H9 (cell line): Measurements from ENCODE around the gene TRIO. TPM values are rescaled to one million over a fixed set of nuclear protein-coding genes. Genes with fewer than 3 reads are reported as not detected.

ENCODE experiments used
- DNase-seq: peaks from one replicate; pipeline ENCODE4 v3.0.0-alpha.2; 2017
- H2AFZ ChIP-seq: one replicate; pipeline ENCODE4 v1.6.1; 2013; ENCODE audit warnings: mild to moderate bottlenecking, low read length, control low read depth, moderate library complexity
- H2AK5ac ChIP-seq: 2 replicates; pipeline ENCODE4 v1.6.1; 2013; ENCODE audit warnings: low read length, control low read depth, mixed read lengths; ENCODE audit not compliant: insufficient read length
- H2BK120ac ChIP-seq: one replicate; pipeline ENCODE4 v1.6.1; 2013; ENCODE audit warnings: low read depth, mild to moderate bottlenecking, low read length, control low read depth, inconsistent platforms; ENCODE audit not compliant: poor library complexity, severe bottlenecking
- H2BK12ac ChIP-seq: 2 replicates; pipeline ENCODE4 v1.6.1; 2013; ENCODE audit warnings: low read length, control low read depth, mixed read lengths, low read depth; ENCODE audit not compliant: insufficient read length
- H2BK15ac ChIP-seq: 2 replicates; pipeline ENCODE4 v1.6.1; 2013; ENCODE audit warnings: low read depth, low read length, control low read depth
- H2BK20ac ChIP-seq: one replicate; pipeline ENCODE4 v1.6.1; 2013; ENCODE audit warnings: low read depth, mild to moderate bottlenecking, low read length, control low read depth, inconsistent platforms; ENCODE audit not compliant: poor library complexity, severe bottlenecking
- H2BK5ac ChIP-seq: 2 replicates; pipeline ENCODE4 v1.6.1; 2013; ENCODE audit warnings: low read length, control low read depth, mixed read lengths; ENCODE audit not compliant: insufficient read length
- H3K14ac ChIP-seq: 2 replicates; pipeline ENCODE4 v1.6.1; 2013; ENCODE audit warnings: low read length, control low read depth; ENCODE audit not compliant: insufficient read depth
- H3K18ac ChIP-seq: 2 replicates; pipeline ENCODE4 v1.6.1; 2013; ENCODE audit warnings: low read depth, mild to moderate bottlenecking, mixed read lengths, low read length, control low read depth; ENCODE audit not compliant: insufficient read length
- H3K23ac ChIP-seq: 2 replicates; pipeline ENCODE4 v1.6.1; 2013; ENCODE audit warnings: low read length, control low read depth, mixed read lengths, low read depth; ENCODE audit not compliant: insufficient read length
- H3K23me2 ChIP-seq: 2 replicates; pipeline ENCODE4 v1.6.1; 2013; ENCODE audit warnings: low read depth, mild to moderate bottlenecking, mixed read lengths, low read length, control low read depth; ENCODE audit not compliant: insufficient read length, poor library complexity, severe bottlenecking
- H3K27ac ChIP-seq: 2 replicates; pipeline ENCODE4 v1.5.1; 2013; ENCODE audit warnings: low read length, control low read depth, mixed read lengths, low read depth; ENCODE audit not compliant: insufficient read length
- H3K27me3 ChIP-seq: 2 replicates; pipeline ENCODE4 v1.6.1; 2013; ENCODE audit warnings: low read length, control low read depth, inconsistent platforms; ENCODE audit not compliant: insufficient read depth
- H3K4ac ChIP-seq: 2 replicates; pipeline ENCODE4 v1.6.1; 2013; ENCODE audit warnings: low read depth, mild to moderate bottlenecking, control low read depth, inconsistent platforms, low read length, moderate library complexity
- H3K4me1 ChIP-seq: 2 replicates; pipeline ENCODE4 v1.6.1; 2013; ENCODE audit warnings: low read length, control low read depth, inconsistent platforms; ENCODE audit not compliant: insufficient read depth
- H3K4me2 ChIP-seq: 2 replicates; pipeline ENCODE4 v1.6.1; 2013; ENCODE audit warnings: low read length, control low read depth, mixed read lengths; ENCODE audit not compliant: insufficient read length, insufficient read depth
- H3K56ac ChIP-seq: 2 replicates; pipeline ENCODE4 v1.6.1; 2013; ENCODE audit warnings: low read depth, mild to moderate bottlenecking, mixed read lengths, low read length, control low read depth; ENCODE audit not compliant: insufficient read length
- H3K79me1 ChIP-seq: 2 replicates; pipeline ENCODE4 v1.6.1; 2013; ENCODE audit warnings: low read depth, mild to moderate bottlenecking, moderate library complexity, low read length, control low read depth, inconsistent platforms; ENCODE audit not compliant: insufficient read depth, poor library complexity, severe bottlenecking
- H3K79me2 ChIP-seq: 2 replicates; pipeline ENCODE4 v1.6.1; 2013; ENCODE audit warnings: low read length, control low read depth, inconsistent platforms; ENCODE audit not compliant: insufficient read depth
- H3K9ac ChIP-seq: 2 replicates; pipeline ENCODE4 v1.6.1; 2013; ENCODE audit warnings: low read length, control low read depth, mixed read lengths; ENCODE audit not compliant: insufficient read length; ENCODE audit errors: extremely low read depth
- H3K9me3 ChIP-seq: one replicate; pipeline ENCODE4 v1.6.1; 2013; ENCODE audit warnings: low read depth, low read length, inconsistent platforms; ENCODE audit not compliant: control insufficient read depth
- H3T11ph ChIP-seq: one replicate; pipeline ENCODE4 v1.6.1; 2013; ENCODE audit warnings: mild to moderate bottlenecking, low read length, control low read depth, inconsistent platforms
- H4K20me1 ChIP-seq: one replicate; pipeline ENCODE4 v1.6.1; 2013; ENCODE audit not compliant: control insufficient read depth, insufficient read length, insufficient read depth
- H4K5ac ChIP-seq: 2 replicates; pipeline ENCODE4 v1.6.1; 2013; ENCODE audit warnings: low read depth, mild to moderate bottlenecking, mixed read lengths, low read length, control low read depth; ENCODE audit not compliant: insufficient read length
- H4K8ac ChIP-seq: replicated peaks from 2 replicates; pipeline ENCODE4 v1.6.1; 2013; ENCODE audit warnings: low read length, control low read depth, mixed read lengths, low read depth; ENCODE audit not compliant: insufficient read length
- H4K91ac ChIP-seq: 2 replicates; pipeline ENCODE4 v1.6.1; 2013; ENCODE audit warnings: low read depth, mild to moderate bottlenecking, moderate library complexity, mixed read lengths, low read length, control low read depth; ENCODE audit not compliant: insufficient read length
- H3K27ac Mint-ChIP-seq, 3 experiments: 2 replicates in 2 of 3; 3 replicates in 1 of 3; pipeline ENCODE4 v1.8.0; 2020 to 2021; ENCODE audit warnings: mixed read lengths in 3 of 3, mild to moderate bottlenecking in 1 of 3, moderate library complexity in 1 of 3
- H3K27me3 Mint-ChIP-seq: 2 replicates; pipeline ENCODE4 v1.8.0; 2021; ENCODE audit warnings: low read depth, mild to moderate bottlenecking, moderate library complexity, mixed read lengths
- H3K36me3 Mint-ChIP-seq, 3 experiments: 2 replicates in 2 of 3; 3 replicates in 1 of 3; pipeline ENCODE4 v1.8.0; 2020 to 2021; ENCODE audit warnings: low read depth in 3 of 3, mixed read lengths in 3 of 3; ENCODE audit not compliant: insufficient read depth in 1 of 3
- H3K4me1 Mint-ChIP-seq, 2 experiments: 2 replicates each; pipeline ENCODE4 v1.8.0; 2020; ENCODE audit warnings: mixed read lengths in 2 of 2
- H3K4me3 Mint-ChIP-seq, 2 experiments: 2 replicates in 1 of 2; 3 replicates in 1 of 2; pipeline ENCODE4 v1.8.0; 2020 to 2021; ENCODE audit warnings: mild to moderate bottlenecking in 2 of 2, mixed read lengths in 2 of 2, moderate library complexity in 1 of 2
- H3K9me3 Mint-ChIP-seq, 2 experiments: 2 replicates in 1 of 2; 3 replicates in 1 of 2; pipeline ENCODE4 v1.8.0; 2020; ENCODE audit warnings: mild to moderate bottlenecking in 2 of 2, mixed read lengths in 2 of 2, moderate library complexity in 1 of 2
- CTCF ChIP-seq: fragments of 200-600 bp; sonication (generic); conservative IDR thresholded peaks from 3 replicates; pipeline ENCODE4 v1.8.0; 2021; ENCODE audit warnings: antibody characterized with exemption, mild to moderate bottlenecking
- WGBS: extraction: QIAGEN DNeasy Blood & Tissue Kit; methylation state at CpG from one replicate; pipeline ENCODE4 v1.1.7; 2013; ENCODE audit warnings: missing lambda C conversion rate, low lambda C conversion rate, mixed read lengths; ENCODE audit not compliant: insufficient read length; ENCODE audit errors: extremely low coverage; 5-methylcytosine and 5-hydroxymethylcytosine counted together
- total RNA-seq: library from RNA; stranded (reverse); gene quantifications from 2 replicates; pipeline ENCODE4 v1.2.1, GENCODE V29; 2021

TRIO gene
- total RNA-seq, 1 experiment from 2014 or later, result 87.8 TPM

- H3K14ac ChIP-seq, result no peak overlapping the region
- Mint-ChIP-seq H3K27ac (no peak overlapping the region), H3K4me1 (no peaks in the 10 kb centered on the region), H3K4me3 (no peak overlapping the region), H3K27me3 (no peaks in the 10 kb centered on the region), H3K36me3 (peaks cover 21 to 59% (median 58%) of the 10 kb centered on the region in 3 experiments; a peak in 6 of 7 replicates), H3K9me3 (no peaks in the 10 kb centered on the region)
- H3K56ac ChIP-seq, result no peak overlapping the region
- H3K27me3 ChIP-seq, result no peaks in the 10 kb centered on the region
- no peaks in the 10 kb centered on the region for H3K79me2 ChIP-seq
- H3K9ac ChIP-seq, result no peak overlapping the region
- no peak overlapping the region for H2BK12ac ChIP-seq
- no peaks in the 10 kb centered on the region for H4K20me1 ChIP-seq
- no peak overlapping the region for H4K8ac ChIP-seq
- H2AK5ac ChIP-seq, result no peak overlapping the region
- H3T11ph ChIP-seq, result no peak overlapping the region
- no peak overlapping the region for H2BK20ac ChIP-seq
- no peak overlapping the region for H2BK15ac ChIP-seq
- H3K23me2 ChIP-seq, result no peaks in the 10 kb centered on the region
- H3K23ac ChIP-seq, result no peak overlapping the region
- H4K91ac ChIP-seq, result no peak overlapping the region
- no peaks in the 10 kb centered on the region for H3K4me1 ChIP-seq
- H4K5ac ChIP-seq, result no peak overlapping the region
- no peak overlapping the region for H3K4ac ChIP-seq
- no peak for TF ChIP-seq CTCF
- no peaks in the 10 kb centered on the region for H3K79me1 ChIP-seq
- H2AFZ ChIP-seq, result no peak overlapping the region
- no peak overlapping the region for H3K4me2 ChIP-seq
- H3K9me3 ChIP-seq, result no peaks in the 10 kb centered on the region
- H3K18ac ChIP-seq, result no peak overlapping the region
- no peak overlapping the region for H3K27ac ChIP-seq
- no peak for DNase-seq
- H2BK5ac ChIP-seq, result no peak overlapping the region
- WGBS, result no CpG with 5 or more reads among the region's 21 CpGs
- H2BK120ac ChIP-seq, result no peak overlapping the region
These were observed 348.1 kb downstream of the TRIO start for GRCh38 chr5:14491015-14491915.
